GM19238 (cell line): ENCODE measurements around the gene ABCA2.
"Not testable (repeated sequence)": the region's sequence is repeated elsewhere in the genome, so short reads cannot be mapped to it uniquely, and the experiment has no call there.

Experiments
- DNase-seq: peaks from one replicate; pipeline ENCODE4 v3.0.0; 2011; ENCODE audit warnings: low spot score; ENCODE audit not compliant: insufficient read length

Gene ABCA2

DNA sequence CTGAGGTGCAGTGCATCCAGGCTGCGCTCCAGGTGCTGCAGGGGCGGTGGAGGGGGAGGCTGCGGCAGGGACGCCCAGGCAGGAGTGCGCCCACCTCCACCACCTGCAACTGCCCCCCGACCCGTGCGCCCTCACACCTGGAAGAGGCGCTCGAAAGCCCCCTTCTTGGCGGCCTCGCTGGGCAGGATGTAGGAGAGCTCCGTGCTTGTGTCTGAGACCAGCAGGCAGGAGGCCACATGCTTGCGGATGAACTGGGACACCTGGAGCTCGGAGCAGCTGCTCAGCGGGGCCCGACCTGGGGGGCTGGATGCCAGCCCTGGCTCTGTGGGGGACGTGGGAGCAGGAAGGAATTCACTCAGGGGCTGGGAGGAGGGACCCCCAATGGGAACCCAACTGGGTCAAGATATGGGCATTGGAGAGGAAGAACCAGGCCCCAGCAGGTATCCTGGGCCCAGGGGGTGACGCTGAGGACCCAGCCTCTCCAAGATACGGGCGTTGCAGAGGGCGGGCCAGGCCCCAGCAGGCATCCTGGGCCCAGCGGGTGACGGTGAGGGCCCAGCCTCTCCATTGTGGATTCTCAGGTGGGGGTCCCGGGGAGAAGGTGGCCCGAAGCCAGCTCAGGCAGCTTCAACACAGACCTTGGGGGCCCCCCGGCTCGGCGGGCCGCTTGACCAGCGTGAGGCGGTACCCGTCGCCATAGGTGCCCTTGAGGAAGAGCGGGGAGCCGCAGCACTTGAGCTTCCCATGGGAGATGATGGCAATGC lies 13.1 kb downstream of the ABCA2 start:
- no peak for DNase-seq

DNA sequence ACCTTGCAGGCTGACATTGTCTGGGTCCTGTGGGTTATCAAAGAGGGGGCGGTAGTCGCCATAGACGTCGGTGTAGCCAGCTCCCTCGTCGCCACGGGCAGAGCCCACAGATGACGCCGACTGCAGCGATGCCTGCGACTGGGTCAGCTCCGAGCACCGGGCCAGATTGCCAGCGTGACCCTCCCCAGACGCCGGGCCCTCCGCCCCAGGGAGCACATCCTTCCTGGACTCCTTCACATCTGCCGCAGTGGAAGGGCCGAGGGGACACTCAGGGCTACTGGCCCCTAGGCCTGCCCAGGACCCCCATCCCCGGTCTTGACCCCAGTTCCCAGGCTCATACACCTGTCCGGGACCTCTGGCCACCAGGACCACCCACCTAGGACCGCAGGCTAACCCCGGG lies 13.9 kb downstream of the ABCA2 start:
- DNase-seq, result no peak

DNA sequence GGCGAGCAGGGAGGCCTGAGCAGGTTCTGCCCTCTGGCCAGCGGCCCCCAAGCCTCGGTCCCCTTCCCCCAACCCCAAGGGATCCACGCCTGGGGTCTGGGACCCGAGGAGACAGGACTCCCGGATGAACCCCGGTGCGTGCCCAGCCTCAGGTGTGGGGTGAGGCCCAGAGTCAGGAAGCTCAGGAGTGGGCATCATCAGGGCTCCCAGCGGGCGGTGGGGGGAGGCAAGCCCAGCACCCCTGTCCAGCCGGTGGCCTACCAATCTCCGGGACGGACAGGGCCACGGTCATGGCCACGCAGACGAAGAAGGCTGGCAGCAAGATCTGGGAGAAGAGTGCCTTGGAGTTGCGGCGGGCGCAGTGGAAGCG lies 14.5 kb downstream of the ABCA2 start:
- DNase-seq, result no peak

DNA sequence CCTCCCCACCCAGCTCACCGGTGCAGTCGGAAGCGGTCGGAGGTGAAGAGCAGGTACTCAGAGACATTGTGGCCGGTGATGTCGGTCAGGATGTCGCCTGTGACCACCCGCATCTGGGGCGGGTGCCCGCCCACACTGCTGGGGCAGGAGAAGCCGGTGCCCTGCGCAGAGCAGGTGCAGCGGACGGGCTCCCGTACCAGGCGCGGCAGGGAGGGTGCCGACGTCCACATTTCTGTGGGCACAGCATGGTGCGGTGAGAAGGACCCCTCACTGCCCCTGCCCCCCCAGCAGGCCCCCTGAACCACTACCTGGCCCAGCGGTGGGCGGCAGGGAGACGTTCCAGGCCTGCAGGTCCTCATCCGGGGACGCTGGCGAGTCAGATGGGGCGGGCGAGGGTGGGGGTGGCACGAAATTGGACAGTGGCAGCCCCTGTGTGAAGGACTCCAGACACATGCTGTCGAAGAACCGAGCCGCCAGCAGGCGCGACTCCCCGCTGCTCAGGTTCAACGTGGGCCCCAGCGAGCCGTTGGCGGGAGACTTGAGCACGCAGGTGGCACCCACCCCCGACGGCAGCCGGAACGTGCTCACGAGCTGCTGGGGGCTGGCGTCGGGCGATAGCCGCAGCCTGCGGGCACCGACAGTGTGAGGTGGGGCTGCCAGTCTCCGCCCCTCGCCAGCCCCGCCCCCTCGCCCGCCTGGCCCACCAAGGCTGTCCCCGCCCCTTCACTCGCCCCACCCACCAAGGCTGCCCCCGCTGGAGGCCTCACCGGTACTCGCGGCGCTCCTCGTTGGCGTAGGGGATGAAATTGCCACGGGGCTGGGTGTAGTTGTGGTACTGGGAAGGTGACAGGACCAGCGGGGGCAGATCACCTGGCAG lies 15.1 kb downstream of the ABCA2 start:
- DNase-seq, result no peak

DNA sequence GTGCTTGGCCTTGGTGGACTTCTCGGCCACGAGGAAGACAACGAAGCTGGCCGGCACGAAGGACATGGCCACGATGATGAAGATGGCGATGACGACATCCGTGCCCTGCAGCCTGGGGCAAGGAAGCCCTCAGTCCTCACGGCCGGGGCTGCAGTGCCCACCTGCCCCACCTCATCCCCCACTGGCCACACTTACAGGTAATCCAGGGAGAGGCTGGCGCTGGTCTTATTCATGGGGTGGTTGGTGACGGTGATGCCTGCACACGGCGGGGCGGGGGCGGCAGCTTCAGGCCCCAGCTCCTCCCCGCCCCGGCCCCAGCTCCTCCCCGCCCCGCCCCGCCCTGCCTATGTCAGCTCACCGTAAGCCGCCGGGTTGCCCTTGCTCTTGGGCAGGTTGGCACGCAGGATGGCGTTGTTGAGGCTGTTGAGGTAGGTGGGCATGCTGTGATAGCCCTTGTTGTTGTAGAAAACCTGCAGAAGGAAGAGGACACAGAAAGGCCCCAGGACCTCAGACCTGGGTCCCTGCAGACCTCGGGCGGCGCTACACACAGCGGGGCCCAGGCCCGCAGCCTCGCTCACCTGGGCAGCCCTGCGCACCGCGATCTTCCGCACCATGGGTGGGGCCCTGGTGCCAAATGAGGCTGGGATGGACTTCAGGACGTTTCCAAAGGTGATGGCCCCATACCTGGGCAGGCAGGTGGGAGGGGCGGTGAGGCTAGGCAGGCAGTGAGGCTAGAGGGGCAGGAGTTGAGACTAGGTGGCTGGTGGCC lies 15.9 kb downstream of the ABCA2 start:
- DNase-seq, result no peak

DNA sequence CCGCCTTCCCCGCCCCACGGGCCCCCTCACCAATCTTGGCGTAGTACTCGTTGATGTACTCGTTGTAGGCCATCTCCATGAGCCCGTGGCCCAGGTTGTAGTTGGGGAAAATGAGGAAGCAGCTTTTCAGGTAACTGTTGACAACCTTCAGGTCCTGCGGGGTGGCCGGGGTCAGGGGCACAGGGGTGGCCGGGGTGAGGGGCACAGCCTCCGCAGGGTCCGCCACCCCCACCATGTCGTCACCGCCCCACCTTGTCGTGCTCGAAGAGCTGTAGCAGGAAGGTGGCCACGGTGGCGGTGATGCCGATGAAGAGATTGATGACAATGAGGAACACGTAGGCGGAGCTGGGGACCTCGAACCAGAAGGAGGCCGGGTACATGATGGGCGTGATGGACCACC lies 16.9 kb downstream of the ABCA2 start:
- no peak for DNase-seq

DNA sequence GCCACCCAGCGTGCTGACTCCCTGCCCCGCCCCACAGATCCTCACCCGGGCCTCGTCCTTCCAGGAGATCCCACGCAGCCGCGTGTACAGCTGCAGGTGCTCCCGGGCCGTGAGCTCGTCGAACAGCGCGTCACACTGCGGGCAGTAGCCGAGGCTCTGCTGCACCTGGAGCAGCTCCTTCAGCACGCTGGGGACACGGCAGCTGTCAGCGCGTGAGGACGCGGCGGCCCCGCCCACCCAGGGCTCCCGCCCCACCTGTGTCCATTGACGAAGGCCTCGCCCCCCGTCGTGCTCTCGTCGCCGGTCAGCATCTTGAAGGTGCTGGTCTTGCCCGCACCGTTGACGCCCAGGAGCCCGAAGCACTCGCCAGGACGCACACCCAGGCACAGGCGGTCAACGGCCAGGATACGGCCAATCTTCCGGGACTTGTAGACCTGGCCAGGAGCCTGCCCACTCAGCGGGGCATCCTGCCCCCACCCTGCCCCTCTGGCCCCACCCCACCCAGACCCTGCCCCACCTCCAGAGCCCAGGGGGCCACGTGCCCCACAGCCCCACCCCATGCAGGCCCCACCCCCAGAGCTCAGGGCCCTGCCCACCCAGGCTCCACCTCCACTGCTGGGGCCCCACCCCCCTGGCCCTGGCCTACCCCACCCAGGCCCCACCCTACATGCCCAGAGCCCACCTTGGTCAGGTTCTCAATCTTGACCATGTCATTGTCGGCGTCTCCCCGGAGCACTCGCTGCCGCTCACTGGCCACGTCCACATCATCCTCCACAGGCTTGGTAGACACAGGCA lies 17.9 kb downstream of the ABCA2 start:
- DNase-seq, result no peak

DNA sequence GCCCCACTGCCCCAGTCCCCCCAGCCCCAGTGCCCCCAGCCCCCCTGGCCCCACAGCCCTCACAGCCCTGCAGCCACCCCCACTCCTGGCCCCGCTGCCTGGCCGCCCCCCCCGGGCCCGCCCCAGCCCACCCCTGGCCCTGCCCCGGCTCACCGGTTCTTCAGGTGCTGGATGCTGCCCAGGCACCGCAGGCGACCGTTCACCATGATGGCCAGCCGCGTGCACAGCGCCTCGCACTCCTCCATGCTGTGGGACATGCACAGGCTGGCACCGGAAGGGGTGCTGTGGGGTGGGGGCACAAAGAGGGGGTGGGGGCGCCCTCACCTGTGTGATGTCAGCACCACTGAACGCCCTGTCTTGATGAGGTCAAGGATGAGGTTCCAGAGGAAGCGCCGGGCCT lies 18.8 kb downstream of the ABCA2 start:
- no peak for DNase-seq

DNA sequence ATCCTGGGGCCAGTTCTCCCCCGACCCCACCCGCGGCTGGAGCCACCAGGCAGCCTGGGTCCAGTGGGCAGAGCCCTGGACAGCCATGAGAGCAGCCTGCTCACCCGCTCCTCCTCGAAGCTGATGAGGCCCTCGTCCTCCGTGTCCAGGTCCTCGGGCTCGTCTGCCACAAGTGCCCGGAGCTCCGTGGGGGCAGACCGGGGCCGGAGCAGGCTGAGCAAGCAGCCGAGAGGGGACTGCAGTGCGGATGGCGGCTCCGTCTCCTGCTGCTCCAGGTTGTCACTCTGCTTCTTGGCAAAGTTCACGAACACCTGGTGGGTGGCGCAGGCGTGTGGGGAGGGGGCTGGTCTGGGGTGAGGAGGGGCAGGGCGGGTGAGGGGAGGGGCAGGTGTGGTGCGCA lies 19.7 kb downstream of the ABCA2 start:
- no peak for DNase-seq

DNA sequence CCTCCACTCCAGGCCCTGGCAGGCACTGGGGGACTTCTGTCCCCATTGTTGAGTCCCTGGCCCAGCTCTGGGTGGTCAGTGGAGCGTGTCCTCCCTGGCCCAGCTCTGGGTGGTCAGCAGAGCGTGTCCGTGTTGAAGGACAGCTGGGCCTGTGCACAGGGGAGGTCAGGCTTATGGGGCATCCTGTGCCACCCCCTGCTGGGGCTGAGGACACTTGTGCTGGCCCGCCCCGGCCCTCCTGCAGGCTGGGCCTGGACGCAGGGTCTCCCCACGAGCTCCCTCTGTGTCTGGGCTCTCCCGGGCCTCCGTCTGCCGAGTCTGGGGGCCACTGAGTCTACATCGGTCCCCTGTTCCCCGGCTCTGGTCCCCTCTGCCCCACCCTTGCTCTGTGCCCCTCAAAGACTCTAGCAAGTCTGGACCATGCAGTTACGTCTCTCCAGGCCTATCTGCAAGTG lies 20.2 kb downstream of the ABCA2 start:
- no peak for DNase-seq

DNA sequence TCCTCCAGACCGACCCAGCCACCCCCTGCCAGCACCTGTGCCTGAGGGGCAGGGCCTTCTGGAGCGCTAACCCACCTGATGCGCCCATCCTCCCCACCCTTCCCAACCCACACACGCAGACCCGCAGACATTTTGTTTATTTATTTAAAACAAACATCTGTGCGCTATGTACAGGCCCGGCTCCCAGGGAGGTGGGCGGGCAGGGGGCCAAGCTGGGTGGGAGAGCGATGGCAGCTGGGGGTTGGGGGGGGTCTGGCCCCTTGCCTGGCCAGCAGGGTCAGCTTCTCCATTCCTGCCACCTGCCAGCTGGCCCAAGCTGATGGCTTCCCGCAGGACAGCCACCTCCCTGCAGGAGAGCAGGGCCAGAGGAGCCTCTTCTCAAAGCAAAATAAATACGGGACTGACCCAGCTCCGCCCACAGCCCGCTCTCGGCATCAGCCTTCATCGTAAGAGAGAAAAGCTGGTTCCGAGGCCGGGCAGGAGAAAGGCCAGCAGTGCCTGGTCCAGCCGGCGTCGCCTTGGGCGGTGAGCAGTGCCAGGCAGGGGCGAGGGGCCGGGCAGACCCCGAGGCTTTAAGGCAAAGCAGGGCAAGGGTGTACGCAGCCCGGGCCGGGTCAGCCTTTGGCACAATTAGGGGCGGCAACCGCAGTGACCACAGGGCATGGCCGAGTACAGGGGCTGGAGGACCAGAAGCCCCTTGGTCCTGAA lies 20.8 kb downstream of the ABCA2 start:
- no peak for DNase-seq

DNA sequence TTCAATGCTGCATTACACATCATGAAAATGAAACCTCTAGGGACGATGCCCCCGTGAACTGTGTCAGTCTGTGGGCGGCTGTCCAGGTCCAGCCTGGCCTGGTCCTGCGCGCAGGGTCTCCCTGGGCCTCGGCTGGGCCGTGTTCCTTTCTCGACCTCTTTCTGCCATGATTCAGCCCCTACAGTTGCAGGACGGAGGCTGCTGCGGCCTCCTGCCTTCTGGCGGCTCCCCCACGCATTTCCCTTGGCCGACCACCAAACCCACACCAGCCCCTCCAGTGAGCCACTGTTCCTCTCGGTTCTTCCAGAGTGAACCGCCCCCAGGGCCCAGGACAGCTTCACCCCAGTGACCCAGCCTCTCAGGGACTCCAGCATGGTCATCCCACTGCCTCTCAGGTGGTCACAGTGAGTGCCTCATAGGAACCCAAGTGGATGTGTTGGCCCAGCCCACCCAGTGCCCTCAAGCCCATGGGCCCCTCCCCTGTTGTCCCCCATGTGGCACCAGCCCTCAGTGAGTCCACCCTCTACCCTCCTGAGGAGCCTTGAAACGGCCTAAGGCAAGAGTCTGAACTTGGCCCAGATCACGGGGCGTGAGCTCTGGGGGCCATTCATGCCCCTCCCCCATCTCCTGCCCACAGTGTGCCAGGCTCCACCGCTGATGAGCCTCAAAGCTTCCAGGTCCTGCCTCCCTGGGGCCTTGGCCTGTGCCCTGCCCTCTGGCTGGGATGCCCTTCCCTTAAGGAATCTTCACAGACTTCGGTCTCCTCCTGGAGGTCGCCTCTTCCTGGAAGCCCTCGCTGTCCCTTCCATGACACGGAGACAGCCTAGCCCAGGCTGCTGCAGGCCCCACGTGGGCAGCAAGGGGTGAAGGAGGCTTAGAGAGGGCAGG lies 21.7 kb downstream of the ABCA2 start:
- no peak for DNase-seq

DNA sequence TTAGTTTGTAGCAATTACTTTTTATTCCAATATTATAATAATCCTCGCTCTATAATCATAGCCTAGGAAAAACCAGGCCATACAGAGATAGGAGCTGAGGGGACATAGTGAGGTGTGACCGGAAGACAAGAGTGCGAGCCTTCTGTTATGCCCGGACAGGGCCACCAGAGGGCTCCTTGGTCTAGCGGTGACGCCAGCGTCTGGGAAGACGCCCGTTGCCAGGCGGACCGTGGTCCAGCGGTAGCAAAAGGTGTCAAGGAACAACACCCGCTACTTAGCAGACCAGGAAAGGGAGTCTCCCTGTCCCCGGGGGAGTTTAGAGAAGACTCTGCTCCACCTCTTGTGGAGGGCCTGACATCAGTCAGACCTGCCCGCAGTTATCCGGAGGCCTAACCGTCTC lies 23.8 kb downstream of the ABCA2 start:
- not testable (repeated sequence) for DNase-seq

DNA sequence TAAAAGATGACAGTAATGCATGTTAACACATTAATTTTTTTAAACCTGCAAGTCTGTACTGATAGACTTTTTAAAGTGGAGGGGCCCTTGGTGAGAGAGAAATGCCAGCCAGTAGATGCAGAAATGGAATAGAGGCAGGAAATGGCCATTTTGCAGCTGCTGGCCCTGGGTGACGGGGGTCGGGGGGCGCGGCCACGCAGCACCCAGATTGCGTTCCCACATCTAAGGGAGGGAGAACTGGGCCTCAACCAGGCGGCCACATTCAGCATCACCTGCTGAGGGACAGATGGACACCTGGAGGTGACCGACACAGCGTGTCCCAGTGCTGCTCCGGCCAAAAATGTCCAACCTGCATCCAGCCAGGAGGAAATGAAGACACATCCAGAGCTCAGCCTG lies 25.4 kb downstream of the ABCA2 start:
- no peak for DNase-seq

DNA sequence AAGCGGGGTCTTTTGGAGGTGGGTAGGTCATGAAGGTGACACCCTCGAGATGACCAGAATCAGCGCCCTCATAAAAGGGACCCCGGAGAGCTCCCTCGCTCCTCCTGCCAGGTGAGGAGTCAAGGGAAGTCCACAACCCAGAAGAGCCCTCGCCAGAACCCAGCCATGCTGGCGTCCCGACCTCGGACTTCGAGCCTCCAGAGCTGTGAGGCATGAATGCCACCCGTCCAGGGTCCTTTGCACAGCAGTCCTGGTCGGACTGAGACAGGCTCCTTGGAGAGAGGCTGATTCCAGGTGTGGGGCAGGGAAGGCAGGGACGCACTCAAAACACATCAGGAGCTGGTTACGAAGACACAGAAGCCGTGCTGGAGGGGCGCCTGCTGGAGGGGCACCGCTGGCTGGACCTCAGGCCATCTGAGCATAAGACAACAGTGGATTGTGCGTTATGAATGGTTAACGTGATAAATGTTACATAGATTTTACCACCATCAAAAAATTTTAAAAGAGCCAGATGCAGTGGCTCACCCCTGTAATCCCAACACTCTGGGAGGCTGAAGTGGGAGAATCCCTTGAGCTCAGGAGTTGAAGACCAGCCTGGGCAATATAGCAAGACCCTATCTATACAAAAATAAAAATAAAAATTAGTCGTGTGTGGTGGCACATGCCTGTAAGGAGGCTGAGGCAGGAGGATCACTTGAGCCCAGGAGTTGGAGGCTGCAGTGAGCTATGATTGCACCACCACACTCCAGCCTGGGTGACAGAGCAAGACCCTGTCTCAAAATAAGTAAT lies 26.0 kb downstream of the ABCA2 start:
- no peak for DNase-seq

DNA sequence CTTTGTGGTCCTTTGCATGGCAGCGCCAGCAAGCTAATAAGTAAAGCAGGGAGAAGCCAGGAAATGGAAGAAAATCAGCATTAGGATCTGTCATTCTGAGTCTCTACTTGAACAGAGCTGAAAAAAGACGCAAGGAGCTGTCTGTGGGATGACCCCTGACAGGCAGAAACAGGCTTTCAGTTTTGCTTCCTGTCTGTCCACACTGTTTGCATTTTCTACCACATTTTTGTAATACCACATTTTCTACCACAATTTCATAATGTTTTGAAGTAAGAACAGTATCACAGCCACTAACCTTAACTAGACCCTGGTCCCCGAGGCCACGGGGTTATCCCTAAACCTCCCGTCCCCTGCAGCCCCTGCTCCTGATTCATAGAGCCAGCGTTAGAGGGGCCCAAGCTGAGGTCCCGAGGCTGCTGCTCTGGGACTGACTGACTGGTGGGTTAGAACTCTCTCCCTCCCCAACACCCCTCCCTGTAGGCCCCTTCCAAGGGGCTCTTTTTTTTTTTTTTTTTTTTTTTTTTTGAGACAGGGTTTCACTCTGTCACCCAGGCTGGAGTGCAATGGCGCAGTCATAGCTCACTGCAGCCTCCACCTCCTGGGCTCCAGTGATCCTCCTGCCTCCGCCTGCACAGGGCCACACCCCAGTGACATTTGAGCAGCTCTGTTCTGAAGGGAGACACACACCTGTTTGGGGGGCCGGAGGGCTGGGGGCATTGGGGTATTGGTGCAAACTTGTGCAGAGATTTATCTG lies 27.7 kb downstream of the ABCA2 start:
- peak; percentile 89 for DNase-seq

DNA sequence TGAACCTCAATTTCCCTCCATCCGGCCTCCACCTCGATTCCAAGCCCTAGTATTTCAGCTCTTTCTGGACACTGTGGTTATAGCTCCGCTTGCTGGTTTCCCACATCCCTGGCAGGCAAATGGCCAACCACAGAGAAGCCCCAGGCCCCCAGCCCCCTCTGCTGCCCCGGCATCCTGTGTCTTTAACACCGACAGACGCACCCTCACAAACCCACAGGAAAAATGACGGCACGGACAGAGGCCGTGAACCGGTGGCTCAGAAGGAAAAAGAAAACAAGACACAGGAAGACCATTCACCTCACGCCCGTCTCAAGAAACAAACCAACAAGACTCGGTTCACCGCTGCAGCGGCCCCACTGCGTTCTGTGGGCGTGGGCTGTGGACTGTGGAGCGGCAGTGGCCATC lies 30.2 kb downstream of the ABCA2 start:
- no peak for DNase-seq

DNA sequence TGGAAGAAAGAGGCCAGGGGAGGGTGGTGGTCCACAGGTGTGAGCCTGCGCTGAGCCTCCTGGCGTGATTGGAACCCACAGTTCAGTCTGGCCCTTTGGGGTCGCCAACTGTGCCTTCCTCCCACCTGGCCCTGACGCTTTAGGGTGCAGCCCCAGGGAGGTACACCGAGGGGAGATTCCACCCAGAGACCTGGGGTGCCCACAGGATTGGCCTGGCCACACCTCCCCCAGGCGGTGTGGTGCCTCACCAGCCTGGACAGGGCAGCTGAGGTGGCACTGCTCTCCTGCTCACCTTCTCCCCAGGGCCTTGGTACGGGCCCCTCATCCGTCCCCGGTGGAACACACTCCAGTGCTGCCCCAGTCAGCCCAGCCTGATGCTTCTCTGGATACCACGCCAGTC lies 30.7 kb downstream of the ABCA2 start:
- no peak for DNase-seq
